C4-2B (cell line): ENCODE measurements around the gene TMCC2.
"Not testable (repeated sequence)": the region's sequence is repeated elsewhere in the genome, so short reads cannot be mapped to it uniquely, and the experiment has no call there.

ENCODE experiments used
- H3K27ac ChIP-seq: fragments of 450-650 bp; 2 replicates; pipeline ENCODE4 v1.5.1; 2017
- CTCF ChIP-seq: fragments of 450-650 bp; conservative IDR thresholded peaks from 2 replicates; pipeline ENCODE4 v1.5.1; 2017; ENCODE audit warnings: mild to moderate bottlenecking
- ZFX ChIP-seq: fragments of 450-650 bp; IDR thresholded peaks from 2 replicates; pipeline ENCODE4 v1.6.1; 2017

The TMCC2 gene

GRCh38 chr1:205287076-205287475 is 59.3 kb downstream of the TMCC2 start:
- TF ChIP-seq ZFX (no peak), CTCF (no peak)
- no peak overlapping the region for H3K27ac ChIP-seq

GRCh38 chr1:205287767-205288559 is 60.2 kb downstream of the TMCC2 start:
- no peak overlapping the region for H3K27ac ChIP-seq
- TF ChIP-seq CTCF (no peak), ZFX (no peak)

GRCh38 chr1:205291596-205291995 is 63.9 kb downstream of the TMCC2 start:
- no peak for TF ChIP-seq ZFX
- no peak overlapping the region for H3K27ac ChIP-seq

- no peak overlapping the region for H3K27ac ChIP-seq
- no peak for TF ChIP-seq CTCF
- no peak for TF ChIP-seq ZFX
Observed at GRCh38 chr1:205293350-205294074, 65.8 kb downstream of the TMCC2 start.

- H3K27ac ChIP-seq: no peak overlapping the region
- TF ChIP-seq ZFX: no peak
- TF ChIP-seq CTCF: no peak
Observed at GRCh38 chr1:205294175-205294917, 66.6 kb downstream of the TMCC2 start.

- TF ChIP-seq CTCF: no peak
Observed at GRCh38 chr1:205294934-205295333, 67.2 kb downstream of the TMCC2 start.

GRCh38 chr1:205296154-205296553 is 68.4 kb downstream of the TMCC2 start:
- no peak overlapping the region for H3K27ac ChIP-seq

More at GRCh38 chr1:205294934-205295333, 67.2 kb downstream of the TMCC2 start:
- no peak overlapping the region for H3K27ac ChIP-seq

GRCh38 chr1:205297546-205298177 is 69.9 kb downstream of the TMCC2 start:
- not testable (repeated sequence) for H3K27ac ChIP-seq

More at GRCh38 chr1:205296154-205296553, 68.4 kb downstream of the TMCC2 start:
- TF ChIP-seq CTCF (no peak), ZFX (no peak)
